Measurements from ENCODE around the gene PELI2.
"Not testable (repeated sequence)": the region's sequence is repeated elsewhere in the genome, so short reads cannot be mapped to it uniquely, and the experiment has no call there.

The PELI2 gene

DNA sequence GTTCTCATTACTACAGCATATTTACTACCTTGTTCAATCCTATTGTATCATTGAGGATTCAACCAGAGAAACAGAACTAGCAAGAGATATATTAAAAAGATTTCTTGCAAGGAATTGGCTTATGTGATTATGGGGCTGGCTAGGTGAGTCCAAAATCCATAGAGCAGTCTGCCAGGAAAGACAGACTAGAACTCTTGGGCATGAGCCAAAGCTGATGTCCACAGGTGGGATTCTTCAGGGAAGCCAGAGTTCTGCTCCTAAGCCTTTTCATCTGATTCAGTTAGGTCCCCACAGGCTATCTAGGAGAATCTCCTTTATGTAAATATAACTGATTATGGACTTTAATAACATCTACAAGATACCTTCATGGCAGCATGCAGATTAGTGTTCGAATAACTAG is 26.0 kb downstream of the PELI2 start:
- peak; percentile 85 for DNase-seq

DNA sequence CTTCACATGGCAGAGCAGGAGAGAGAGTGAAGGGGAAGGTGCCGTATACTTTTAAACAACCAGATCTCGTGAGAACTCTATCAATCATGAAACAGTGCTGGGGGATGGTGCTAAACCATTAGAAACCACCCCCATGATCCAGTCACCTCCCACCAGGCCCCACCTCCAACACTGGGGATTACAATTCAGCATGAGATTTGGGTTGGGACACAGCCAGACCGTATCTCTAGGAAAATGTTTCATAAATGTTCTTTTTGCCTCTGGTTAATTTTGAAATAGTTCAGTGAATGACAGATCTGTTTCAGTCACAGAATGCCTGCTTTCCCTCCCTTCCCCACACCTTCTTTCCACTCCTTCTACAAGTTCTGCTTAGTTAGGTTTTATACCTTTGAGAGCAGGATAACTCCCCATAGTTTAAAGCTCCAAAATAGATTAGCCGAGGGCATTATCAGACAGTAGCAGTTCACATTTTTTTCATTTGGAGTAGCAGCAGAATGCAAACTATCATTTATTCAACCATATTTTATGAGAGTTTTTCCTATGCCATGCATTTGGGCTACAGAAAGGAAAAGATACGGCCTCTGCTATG is 27.1 kb downstream of the PELI2 start:
- DNase-seq = no peak

DNA sequence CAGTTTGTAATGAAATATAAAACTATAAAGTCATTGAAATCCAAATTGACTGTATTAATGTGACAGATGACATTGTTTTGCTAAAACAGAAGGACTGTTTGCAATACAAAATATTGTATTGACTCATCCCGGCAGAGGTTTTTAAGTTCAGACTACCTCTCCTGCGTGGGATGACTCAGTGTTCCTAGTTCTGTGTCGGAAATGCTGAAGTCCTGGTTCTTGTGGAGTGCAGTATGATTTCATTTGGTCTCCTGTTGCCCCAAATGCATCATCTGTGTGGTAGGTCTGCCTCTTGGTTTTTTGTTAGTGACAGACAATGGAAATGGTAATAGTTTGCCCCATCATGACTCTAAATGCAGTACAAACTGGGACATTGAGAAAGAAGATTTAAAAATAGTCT is 27.8 kb downstream of the PELI2 start:
- peak; percentile 49 for DNase-seq

DNA sequence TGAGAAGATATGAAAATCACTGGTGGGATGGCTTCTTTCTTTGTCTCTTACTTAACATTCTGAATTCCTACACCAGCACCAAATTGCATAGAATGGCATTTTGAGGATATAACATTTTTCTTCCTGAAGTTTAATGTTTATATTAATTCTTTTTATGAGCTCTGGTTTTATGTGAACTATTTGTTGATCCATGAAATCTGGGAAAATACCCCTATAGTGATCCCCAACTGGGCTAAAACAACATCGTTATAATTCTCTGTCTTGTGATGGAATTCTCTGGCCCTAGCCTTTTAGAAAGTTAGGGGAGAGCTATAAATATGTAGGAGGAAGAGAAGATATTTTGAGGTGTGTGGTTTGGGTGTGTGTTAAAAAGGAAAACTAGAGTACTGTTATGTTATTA is 29.2 kb downstream of the PELI2 start:
- DNase-seq = no peak

DNA sequence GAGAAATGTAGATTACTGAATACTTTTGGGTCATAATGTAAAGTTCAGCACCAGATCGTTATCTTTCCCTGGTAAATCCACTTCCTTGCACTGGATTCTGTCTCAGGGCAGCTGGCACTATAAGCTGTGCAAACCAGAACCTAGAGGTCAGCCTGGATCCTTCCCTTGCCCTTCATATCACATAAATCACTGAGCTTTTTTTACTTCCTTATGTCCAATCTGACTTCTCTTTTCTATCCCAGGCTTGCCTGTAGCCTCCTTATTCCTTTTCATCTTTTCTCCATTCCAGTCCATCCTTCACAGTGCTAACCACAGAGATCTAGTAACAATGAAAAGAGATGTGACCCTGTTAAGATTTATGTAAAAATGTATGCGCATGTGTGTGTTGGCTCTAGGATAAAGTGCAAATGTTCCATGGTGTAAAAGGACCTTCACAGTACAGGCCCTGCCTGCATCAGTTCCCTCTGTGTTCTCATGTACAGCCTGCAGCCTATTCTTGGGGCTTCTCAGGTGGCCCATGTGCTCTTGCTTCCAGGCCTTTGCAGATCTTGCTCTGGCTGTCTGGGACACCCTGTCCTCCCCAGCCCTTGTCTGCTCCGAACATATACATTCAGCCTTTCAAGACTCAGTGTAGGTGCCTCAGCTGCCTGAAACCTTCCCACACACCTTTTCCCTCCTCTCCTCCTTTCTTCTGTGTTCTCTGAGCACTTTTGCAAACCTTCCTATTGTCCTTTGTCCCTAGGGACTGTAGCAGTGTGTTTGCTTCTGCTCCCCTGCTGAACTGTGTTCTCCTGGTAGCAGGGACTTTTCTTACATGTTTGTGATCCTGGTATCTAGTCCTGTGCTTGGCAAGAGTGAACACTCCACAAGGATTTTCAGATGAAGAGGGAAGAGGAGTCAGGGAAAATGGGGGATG is 30.0 kb downstream of the PELI2 start:
- peak; percentile 83 for DNase-seq

DNA sequence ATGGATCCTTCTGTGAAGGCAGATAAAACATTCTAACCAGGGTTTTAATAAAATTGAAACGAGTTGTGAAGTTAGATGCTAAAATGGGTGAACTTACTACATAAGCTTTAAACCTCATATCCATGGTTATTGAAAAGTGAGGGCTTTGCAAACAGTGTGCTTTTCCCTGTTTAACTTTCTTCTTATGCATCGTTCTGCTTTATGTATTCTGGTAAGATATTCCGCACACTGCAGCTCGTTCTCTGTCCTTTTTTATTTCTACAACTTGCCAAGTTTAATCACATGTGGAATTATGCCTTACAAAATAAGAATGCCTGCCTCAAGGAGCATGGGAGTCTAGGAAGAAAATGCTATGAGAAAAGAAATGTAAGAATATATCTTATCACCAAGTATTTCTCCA is 30.9 kb downstream of the PELI2 start:
- DNase-seq = no peak

DNA sequence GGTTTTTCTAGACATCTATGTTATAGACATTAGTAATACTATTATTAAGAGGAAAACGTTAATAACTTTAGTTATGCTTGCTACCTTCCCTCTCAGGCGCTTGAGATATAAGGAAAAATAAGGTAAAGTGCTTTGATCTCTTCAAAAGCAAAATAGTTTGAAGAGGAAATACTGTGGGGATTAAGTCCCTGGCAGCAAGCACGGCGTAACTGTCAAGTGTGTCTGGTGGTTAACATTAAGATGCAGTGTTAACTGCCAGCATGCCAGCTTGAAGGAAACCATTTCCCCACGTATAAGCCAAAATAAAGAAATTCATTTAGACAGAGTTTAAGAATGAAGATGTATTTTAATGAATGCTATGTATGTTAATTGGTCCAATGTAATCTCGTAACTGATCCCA is 31.8 kb downstream of the PELI2 start:
- DNase-seq = no peak

DNA sequence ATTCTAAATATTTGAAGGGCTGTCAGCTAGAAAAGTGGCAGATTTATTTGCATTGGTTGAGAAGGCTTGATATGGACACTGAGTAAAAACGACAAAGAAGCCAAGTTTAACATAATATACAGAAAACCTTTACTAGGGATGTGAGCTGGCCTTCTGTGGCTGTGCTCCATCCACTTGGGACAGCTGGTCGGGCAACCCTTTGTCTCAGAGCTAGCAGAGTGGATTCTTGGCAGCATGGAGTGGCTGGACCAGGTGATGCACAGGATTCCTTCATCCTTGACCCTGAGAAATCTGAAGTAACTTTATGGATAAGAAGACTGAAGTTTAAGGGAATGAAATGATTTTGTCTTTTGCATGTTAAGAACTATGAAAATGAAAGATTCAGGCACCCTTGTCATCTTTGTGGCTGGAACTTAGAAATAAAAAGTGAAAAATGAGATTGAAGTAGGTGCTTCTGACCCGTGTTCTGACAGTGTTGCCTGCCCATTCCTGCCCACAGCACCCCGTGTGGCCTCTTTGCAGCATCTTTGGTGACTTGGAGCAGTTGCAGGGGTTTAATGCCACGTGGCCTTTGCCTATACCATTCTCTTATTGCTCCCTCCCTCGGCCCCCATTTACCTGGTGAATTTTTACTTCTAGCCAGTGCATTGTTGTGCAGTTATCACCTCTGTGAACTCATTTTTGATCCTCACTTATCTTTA is 32.6 kb downstream of the PELI2 start:
- DNase-seq = no peak

DNA sequence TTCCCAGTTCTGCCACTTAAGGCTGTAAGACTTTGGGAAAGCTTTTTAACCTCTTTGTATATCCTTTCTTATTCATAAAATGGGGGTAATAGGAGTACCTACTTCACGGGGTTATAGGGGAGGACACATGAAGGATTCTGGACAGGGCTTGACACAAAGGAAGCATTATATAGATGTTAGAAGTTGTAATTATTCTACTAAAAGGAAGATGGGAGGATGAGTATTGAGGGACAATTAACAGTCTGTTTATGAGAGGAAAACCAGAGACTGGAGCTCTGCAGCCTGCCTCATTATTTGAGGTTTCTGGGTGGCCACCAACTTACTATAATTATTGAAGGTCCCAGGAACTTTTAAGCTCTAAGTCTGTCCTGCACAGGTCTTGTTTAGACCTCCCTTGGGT is 34.0 kb downstream of the PELI2 start:
- no peak for DNase-seq

DNA sequence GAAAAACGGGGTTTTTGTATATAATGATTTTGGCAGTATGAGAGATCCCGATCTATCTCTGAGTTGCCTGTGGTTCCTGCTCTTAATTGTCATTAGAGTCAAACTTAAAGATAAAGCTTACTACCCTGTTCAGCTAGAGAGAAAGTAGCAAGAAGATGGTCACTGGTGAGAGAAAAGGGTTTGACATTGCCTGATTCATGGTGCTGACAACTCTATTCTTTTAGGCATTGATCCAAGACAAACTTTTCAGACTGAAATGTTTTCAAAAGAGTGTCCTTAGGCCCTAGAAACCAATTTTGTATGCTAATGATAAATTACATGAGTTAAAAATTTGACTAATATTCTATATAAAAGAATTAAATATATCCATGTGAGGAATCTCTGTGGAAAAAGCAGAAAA is 35.1 kb downstream of the PELI2 start:
- peak; percentile 41 for DNase-seq

DNA sequence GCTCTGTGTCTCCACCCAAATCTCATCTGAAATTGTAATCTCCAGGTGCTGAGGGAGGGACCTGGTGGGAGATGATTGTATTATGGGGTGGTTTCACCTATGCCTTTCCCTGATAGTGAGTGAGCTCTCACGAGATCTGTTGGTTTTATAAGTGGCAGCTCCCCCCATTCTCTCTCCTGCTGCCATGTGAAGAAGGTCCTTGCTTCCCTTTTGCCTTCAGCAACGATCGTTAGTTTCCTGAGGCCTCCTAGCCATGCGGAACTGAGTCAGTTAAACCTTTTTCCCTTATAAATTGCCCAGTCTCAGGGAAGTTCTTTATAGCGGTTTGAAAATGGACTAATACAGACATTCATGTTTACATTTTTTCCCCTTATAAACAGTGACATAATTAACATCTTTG is 36.1 kb downstream of the PELI2 start:
- DNase-seq = no peak

DNA sequence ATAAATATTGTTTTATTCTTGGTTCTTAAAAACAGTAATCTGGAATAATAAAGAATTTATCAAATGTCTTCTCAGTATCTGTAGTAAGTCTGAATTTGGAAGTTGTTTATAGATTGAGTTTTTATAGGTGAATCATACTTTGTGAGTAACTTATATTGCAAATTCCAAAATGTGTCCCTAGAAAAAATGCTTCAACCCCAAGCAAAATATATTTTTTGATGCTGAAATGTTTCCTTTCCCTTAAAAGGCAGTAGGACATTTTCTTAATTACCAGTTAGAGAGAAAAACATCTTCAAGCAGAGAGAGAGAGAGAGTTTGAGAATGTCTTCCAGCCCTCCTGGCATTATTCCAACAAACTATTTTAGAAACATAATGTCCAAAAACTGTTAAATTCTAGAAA is 37.9 kb downstream of the PELI2 start:
- DNase-seq = no peak

DNA sequence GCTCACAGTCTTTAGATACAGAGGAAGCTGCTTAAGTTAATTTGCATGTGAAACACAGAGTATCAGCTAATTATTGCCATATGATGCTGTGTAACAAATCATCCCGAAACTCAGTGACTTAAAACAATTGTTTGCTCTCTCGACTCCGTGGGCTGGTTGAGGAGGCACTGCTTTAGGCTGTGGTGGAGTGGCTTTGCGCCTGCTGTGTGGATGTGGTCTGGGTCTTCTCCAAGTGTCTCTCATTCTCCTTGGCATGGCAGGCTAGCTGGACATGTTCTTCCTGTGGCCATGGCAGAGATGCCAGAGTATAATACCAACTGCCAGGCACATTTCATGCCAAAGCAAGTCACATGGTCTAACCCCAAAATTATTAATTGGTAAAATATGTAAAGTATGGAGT is 40.9 kb downstream of the PELI2 start:
- no peak for DNase-seq

DNA sequence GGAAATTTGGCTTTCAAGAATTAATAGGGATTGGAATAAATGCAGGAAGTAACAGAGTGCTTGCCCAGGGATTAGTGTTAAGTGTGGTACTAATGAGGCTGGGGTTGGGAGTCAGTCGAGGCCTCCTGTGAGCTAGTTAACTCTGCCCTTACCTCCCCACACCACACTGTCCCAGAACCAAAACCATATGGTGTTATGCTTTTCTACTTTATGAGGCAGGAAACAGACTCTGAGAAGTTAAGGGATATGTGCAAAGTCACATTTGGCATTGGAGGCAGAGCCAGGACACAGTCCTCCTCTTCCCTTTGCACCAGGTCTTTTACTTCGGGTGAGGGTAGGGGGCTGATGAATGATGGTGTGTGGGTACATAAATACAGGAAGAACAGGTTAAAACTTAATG is 41.9 kb downstream of the PELI2 start:
- peak; percentile 45 for DNase-seq

DNA sequence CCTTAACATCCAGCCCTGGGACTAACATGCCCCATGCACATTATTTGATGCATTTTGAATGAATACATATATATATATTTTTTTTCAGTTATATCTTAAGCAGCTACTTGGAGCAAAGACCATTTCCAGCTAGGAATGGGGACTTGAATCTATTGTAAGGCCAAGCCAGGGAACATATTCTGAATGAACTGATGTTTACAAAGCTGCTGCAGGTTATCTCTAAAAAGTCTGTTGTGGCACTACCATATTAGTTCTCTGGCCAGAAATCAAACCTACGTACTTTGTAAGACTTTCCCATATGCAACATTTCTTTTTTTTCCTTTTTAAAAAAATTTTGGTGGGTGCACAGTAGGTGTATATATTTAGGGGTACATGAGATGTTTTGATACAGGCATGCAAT is 43.4 kb downstream of the PELI2 start:
- DNase-seq = no peak

DNA sequence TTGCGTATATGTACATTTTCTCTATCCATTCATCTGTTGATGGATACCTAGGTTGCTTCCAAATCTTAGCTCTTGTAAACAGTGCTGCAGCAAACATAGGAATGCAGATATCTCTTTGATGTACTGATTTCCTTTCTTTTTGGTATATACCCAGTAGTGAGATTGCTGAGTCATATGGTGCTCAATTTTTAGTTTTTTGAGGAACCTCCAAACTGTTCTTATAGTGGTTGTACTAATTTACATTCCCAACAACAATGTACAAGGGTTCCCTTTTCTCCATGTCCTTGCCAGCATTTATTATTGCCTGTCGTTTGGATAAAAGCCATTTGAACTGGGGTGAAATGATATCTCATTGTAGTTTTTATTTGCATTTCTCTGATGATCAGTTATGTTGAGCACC is 44.3 kb downstream of the PELI2 start:
- no peak for DNase-seq

DNA sequence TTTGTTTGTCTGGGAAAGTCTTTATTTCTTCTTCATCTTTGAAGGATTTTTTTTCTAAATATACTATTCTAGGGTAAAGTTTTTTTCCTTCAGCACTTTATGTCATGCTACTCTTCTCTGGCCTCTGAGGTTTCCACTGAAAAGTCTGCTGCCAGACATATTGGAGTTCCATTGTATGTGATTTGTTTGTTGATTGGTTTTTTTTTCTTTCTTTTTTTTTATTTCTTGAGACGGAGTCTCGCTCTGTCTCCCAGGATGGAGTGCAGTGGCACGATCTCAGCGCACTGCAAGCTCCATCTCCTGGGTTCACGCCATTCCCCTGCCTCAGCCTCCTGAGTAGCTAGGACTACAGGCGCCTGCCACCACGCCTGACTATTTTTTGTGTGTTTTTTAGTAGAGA is 48.4 kb downstream of the PELI2 start:
- DNase-seq = not testable (repeated sequence)

DNA sequence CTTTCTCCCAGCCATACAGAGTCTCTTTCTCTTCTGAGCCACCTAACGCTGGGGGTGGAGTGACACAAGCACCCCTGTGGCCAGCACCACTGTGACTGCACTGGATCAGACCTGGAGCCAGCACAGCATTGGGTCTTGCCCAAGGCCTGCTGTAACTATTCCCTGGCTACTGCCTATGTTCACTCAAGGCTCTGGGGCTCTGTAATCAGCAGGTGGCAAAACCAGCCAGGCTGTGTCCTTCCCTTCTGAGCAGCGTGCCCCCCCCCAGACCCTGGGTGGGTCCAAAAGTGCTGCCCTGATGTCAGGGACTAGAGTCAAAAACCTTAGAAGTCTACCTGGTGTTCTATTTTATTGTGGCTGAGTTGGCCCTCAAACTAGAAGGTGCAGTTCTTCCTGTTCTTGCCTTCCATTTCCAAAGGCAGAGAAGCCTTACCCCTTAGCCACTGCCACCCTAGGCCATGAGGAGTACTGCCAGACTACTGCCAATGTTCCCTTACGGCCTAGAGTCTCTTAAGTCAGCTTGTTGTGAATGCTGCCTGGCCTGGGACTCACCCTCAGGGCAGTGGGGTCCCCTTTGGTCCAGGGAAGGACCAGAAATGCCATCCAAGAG is 49.9 kb downstream of the PELI2 start:
- no peak for DNase-seq

DNA sequence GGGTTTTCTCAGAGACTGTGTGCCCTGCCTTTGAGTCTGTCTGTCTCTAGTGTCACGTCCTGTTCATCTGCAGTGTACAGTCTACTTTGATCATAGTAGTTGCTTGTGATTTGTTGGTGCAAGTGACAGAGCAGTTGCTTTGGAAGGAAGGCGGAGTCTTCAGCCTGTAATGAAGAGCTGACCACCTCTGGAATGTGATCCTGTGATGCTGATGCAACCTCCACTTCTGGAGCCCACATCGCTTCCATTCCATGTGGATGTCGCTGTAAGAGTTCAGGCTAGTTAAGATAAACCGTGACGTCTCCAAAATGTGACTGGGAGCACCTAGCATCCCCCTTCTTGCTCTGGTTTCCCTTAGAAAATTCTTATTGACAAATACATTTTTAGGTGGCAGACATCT is 51.8 kb downstream of the PELI2 start:
- no peak for DNase-seq

DNA sequence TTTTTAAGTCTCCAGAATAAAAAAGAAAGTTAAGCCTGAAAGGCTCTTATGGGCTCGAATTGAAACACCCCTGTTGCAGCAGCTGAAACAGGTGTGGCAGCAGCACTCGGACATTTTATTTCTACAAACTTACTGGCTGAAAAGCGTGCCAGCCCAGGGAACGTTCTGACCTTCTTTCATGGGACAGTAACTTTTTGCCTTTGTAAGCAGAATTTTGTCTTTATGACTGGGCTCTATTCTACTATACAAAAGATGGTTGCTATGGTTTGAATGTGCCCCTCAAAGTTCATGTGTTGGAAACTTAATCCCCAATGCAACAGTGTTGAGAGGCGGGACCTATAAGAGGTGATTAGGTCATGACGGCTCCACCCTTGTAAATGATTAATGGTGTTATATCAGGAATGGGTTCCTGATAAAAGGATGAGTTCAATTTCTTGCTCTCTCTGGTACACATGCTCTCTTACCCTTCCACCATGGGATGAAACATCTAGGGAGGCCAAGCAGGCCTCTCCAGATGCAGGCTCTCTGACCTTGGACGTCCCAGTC is 52.7 kb downstream of the PELI2 start:
- DNase-seq = no peak

DNA sequence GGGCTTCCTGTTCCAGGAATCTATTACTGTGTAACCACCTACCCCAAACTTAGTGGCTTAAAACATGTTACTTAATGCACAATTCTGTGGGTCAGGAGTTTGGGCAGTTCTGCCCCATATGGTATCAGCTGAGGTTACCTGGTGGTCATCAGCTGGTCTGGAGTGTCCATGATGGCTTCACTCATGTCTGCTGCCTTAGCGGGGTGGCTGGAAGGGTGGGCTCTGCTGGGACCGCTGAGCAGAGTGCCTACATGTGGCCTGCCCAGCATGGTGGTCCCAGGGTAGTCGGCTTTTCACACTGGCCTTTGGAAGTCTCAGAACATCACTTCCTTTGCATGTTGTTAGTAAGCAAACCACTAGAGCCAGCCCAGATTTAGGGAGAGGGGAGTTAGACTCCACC is 53.9 kb downstream of the PELI2 start:
- DNase-seq = no peak

DNA sequence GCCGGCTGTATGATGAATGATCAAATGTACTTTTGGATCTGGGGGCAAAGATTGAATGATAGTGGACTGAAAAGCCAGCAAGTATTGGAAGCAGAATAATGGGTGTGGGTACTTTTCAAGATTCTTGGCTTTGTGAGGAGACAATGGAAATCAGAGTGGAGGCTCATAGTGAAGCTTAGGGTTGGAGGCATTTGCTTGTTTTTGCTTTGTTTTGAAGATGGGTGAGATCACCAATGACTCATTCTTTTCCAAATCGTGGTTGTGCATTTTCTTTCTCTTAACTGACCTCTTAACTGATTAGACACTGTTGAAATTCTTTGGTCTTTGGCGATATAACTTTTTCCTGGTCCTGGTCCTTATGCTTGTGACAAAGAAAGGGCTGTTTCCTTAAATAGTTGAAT is 54.4 kb downstream of the PELI2 start:
- peak; percentile 32 for DNase-seq

DNA sequence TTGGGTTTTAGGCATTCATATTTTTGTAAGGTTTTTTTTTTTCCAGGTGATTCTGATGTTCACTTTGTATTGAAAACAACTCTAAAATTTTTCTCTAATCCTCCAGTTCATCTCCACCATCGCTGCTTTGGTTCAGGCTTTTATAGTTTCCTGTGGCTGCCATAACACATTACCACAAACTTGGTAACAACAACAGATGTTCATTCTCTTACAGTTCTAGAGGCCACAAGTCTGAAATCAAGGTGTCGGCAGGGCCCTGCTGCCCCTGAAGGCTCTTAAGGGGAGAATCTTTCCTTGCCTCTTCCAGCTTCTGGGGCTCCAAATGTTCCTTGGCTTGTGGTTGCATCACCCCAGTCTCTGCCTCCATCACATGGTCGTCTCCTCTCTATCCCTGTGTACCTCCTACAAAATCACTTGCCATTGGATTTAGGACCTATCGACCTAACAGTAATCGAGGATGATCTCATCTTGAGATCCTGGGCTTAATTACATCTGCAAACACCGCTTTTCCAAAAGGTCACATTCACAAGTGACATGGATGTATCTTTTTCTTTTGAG is 55.2 kb downstream of the PELI2 start:
- peak; percentile 36 for DNase-seq

All from NCI-H69 (cell line).